Middle frontal gyrus (tissue), 1 donor: ENCODE data around the gene PCDHGA8.
"Not testable (repeated sequence)": the region's sequence is repeated elsewhere in the genome, so short reads cannot be mapped to it uniquely, and the experiment has no call there.

Source experiments
- DNase-seq: peaks from one replicate; pipeline ENCODE4 v3.0.0-alpha.2; 2015; ENCODE audit warnings: low spot score; ENCODE audit errors: extremely low spot score

The PCDHGA8 gene

DNA sequence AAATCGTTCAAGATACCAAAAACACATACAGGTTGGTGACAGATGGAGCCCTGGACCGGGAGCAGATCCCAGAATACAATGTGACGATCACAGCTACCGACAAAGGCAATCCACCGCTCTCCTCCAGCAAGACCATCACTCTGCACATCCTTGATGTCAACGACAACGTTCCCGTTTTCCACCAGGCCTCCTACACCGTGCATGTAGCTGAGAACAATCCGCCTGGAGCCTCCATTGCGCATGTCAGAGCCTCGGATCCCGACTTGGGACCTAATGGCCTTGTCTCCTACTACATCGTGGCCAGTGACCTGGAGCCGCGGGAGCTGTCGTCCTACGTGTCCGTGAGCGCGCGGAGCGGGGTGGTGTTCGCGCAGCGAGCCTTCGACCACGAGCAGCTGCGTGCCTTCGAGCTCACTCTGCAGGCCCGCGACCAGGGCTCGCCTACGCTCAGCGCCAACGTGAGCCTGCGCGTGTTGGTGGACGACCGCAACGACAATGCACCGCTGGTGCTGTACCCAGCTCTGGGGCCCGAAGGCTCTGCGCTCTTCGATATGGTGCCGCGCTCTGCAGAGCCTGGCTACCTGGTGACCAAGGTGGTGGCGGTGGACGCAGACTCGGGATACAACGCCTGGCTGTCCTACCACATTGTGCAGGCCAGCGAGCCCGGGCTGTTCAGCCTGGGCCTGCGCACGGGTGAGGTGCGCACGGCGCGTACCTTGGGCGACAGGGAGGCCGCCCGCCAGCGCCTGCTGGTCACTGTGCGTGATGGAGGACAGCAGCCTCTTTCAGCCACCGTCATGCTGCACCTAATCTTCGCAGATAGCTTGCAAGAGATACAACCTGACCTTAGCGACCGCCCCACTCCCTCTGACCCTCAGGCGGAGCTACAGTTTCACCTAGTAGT, 20.6 kb upstream of the PCDHGA8 start:
- no peak for DNase-seq

DNA sequence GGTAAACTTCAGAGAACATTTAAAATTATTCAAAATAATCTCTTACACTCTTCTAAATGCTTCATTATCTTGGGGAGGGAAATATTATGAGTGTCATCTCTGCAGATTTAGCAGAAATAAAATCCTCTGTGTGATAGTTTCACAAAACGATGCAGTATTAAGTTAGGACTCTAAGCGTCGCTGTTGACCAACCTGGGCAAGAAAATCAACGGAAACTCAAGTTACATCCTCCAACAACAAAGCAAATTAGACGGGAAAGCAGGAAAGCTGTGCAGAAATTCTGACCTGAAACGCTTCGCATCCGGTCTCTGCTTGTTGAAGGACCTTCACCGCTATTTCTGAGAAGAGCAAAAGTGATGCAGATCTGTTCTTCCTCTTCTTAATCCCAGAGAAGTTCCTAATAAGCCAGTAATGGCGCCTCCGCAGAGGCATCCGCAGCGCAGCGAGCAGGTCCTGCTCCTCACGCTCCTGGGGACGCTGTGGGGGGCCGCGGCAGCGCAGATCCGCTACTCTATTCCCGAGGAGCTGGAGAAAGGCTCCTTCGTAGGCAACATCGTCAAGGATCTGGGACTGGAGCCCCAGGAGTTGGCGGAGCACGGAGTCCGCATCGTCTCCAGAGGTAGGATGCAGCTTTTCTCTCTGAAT, 18.6 kb upstream of the PCDHGA8 start, which contains the start of gene PCDHGA6:
TSS of gene PCDHGA6 (plus strand) at position 219 of the 645 bp plus-strand sequence. CDS start at position 412, 193 bp downstream.
- no peak for DNase-seq

DNA sequence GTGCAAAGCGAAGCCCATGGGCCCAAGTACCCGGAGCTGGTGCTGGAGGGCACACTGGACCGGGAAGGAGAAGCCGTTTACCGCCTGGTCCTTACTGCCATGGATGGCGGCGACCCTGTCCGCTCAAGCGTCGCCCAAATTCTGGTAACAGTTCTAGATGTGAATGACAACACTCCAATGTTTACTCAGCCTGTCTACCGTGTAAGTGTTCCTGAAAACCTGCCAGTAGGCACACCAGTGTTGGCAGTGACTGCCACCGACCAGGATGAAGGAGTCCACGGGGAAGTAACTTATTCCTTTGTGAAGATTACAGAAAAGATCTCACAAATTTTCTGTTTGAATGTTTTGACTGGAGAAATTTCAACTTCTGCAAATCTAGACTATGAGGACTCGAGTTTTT, 17.8 kb upstream of the PCDHGA8 start:
- no peak for DNase-seq

DNA sequence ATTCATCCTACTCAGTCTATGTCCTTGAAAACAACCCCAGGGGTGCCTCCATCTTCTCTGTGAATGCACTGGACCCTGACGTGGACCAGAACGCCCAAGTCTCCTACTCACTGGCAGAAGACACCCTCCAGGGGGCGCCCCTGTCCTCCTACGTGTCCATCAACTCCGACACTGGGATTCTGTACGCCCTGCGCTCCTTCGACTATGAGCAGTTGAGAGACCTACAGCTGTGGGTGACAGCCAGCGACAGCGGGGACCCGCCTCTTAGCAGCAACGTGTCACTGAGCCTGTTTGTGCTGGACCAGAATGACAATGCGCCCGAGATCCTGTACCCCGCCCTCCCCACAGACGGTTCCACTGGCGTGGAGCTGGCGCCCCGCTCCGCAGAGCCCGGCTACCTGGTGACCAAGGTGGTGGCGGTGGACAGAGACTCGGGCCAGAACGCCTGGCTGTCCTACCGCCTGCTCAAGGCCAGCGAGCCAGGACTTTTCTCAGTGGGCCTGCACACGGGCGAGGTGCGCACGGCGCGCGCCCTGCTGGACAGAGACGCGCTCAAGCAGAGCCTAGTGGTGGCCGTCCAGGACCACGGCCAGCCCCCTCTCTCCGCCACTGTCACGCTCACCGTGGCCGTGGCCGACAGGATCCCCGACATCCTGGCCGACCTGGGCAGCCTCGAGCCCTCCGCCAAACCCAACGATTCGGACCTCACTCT, 16.8 kb upstream of the PCDHGA8 start:
- DNase-seq, result not testable (repeated sequence)

DNA sequence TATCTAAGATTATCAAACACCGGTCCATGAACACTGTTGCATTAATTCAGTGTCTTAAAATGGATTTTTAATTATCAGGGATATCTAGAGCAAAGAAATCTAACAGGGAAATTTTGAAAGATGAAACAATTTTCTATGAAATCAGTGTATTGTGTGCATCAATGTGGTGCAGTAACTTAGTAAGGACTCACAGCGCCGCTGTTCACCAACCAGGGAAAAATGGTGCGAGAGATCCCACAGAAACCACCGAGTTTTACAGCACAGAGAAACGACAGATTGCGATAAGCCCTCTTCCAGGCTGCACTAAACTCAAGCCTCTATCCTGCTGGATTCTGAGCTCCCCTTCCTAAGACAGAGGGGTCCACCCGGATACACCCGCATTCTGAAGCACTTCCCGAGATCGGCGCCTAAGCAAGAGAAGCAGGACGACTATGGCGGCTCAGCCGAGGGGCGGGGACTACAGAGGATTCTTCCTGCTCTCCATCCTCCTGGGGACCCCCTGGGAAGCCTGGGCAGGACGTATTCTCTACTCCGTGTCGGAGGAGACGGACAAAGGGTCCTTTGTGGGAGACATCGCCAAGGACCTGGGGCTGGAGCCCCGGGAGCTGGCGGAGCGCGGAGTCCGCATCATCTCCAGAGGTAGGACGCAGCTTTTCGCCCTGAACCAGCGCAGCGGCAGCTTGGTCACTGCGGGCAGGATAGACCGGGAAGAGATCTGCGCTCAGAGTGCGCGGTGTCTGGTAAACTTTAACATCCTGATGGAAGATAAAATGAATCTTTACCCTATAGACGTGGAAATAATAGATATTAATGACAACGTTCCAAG, 9.8 kb upstream of the PCDHGA8 start, which contains the start of gene PCDHGA7:
TSS of gene PCDHGA7 (plus strand) at position 274 of the 826 bp plus-strand sequence. CDS start at position 432, 158 bp downstream.
- DNase-seq, result no peak

DNA sequence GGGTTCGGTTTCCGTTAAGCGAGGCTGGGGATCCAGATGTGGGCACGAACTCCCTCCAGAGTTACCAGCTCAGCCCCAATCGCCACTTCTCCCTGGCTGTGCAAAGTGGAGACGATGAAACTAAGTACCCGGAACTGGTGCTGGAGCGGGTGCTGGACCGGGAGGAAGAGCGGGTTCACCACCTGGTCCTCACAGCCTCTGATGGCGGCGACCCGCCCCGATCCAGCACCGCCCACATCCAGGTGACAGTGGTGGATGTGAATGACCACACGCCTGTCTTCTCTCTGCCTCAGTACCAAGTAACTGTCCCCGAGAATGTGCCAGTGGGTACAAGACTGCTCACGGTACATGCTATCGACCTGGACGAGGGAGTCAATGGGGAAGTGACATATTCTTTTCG, 9.1 kb upstream of the PCDHGA8 start:
- DNase-seq, result no peak

DNA sequence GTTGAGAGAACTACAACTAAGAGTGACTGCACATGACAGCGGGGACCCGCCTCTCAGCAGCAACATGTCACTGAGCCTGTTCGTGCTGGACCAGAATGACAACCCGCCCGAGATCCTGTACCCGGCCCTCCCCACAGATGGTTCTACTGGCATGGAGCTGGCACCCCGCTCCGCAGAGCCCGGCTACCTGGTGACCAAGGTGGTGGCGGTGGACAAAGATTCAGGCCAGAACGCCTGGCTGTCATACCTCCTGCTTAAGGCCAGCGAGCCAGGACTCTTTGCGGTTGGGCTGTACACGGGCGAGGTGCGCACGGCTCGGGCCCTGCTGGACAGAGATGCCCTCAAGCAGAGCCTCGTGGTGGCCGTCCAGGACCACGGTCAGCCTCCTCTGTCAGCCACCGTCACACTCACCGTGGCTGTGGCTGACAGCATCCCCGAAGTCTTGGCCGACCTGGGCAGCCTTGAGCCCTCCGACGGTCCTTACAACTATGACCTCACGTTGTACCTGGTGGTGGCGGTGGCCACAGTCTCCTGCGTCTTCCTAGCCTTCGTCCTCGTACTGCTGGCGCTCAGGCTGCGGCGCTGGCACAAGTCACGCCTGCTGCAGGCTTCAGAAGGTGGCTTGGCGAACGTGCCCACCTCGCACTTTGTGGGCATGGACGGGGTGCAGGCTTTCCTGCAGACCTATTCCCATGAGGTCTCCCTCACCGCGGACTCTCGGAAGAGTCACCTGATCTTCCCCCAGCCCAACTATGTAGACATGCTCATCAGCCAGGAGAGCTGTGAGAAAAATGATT, 7.8 kb upstream of the PCDHGA8 start:
- no peak for DNase-seq

DNA sequence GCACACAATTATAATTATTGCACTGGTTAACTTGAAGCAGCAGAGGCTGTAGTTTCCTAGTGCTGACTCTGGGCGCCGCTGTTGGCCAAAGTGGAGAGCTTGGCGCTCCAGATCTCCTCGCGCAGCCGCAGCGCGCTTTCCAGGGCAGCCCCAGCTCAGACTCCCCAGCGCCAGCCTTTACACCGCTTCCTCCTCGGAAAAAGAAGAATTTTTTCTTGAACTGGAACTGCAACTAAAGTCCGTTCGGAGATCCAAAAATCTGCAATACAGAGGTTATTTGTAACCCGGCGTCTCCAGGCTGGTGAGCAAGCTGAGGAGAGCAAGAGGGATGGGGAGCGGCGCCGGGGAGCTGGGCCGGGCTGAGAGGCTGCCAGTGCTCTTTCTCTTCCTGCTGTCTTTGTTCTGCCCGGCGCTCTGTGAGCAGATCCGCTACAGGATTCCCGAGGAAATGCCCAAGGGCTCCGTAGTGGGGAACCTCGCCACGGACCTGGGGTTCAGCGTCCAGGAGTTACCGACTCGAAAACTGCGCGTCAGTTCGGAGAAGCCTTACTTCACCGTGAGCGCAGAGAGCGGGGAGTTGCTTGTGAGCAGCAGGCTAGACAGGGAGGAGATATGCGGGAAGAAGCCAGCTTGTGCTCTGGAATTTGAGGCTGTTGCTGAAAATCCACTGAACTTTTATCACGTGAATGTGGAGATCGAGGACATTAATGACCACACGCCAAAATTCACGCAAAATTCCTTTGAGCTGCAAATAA, 4.7 kb upstream of the PCDHGA8 start, which contains the start of gene PCDHGB4:
TSS of gene PCDHGB4 (plus strand) at position 142 of the 755 bp plus-strand sequence. CDS start at position 329, 187 bp downstream.
- not testable (repeated sequence) for DNase-seq

DNA sequence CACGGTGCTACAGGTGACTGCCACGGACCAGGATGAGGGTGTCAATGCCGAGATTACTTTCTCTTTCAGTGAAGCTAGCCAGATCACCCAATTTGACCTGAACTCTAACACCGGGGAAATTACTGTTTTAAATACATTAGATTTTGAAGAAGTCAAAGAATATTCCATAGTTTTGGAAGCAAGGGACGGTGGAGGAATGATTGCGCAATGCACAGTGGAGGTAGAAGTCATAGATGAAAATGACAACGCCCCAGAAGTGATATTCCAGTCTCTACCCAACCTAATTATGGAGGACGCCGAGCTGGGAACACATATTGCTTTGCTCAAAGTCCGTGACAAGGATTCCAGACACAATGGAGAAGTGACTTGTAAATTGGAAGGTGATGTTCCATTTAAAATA, 3.8 kb upstream of the PCDHGA8 start:
- DNase-seq, result no peak

DNA sequence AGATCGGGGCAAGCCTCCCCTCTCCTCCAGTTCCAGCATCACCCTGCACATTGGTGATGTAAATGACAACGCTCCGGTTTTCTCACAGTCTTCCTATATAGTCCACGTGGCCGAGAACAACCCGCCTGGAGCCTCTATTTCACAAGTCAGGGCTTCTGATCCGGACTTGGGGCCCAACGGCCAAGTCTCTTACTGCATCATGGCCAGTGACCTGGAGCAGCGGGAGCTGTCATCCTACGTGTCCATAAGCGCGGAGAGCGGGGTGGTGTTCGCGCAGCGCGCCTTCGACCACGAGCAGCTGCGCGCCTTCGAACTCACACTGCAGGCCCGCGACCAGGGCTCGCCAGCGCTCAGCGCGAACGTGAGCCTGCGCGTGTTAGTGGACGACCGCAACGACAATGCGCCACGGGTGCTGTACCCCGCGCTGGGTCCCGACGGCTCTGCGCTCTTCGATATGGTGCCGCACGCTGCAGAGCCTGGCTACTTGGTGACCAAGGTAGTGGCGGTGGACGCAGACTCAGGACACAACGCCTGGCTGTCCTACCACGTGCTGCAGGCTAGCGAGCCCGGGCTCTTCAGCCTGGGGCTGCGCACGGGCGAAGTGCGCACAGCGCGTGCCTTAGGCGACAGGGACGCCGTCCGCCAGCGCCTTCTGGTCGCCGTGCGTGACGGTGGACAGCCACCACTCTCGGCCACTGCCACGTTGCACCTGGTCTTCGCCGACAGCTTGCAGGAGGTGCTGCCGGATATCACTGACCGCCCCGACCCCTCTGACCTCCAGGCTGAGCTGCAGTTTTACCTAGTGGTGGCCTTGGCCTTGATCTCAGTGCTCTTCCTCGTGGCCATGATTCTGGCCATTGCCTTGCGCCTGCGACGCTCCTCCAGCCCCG, 3.0 kb upstream of the PCDHGA8 start:
- DNase-seq, result no peak

DNA sequence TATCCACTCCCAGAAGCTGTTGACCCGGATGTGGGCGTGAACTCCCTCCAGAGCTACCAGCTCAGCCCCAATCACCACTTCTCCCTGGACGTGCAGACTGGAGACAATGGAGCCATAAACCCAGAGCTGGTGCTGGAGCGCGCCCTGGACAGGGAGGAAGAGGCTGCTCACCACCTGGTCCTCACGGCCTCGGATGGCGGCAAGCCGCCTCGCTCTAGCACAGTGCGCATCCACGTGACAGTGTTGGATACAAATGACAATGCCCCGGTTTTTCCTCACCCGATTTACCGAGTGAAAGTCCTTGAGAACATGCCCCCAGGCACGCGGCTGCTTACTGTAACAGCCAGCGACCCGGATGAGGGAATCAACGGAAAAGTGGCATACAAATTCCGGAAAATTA, 834 bp downstream of the PCDHGA8 start:
- no peak for DNase-seq

DNA sequence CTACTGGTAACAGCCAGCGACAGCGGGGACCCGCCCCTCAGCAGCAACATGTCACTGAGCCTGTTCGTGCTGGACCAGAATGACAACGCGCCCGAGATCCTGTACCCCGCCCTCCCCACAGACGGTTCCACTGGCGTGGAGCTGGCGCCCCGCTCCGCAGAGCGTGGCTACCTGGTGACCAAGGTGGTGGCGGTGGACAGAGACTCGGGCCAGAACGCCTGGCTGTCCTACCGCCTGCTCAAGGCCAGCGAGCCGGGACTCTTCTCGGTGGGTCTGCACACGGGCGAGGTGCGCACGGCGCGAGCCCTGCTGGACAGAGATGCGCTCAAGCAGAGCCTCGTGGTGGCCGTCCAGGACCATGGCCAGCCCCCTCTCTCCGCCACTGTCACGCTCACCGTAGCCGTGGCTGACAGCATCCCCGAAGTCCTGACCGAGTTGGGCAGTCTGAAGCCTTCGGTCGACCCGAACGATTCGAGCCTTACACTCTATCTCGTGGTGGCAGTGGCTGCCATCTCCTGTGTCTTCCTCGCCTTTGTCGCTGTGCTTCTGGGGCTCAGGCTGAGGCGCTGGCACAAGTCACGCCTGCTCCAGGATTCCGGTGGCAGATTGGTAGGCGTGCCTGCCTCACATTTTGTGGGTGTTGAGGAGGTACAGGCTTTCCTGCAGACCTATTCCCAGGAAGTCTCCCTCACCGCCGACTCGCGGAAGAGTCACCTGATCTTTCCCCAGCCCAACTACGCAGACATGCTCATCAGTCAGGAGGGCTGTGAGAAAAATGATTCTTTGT, 2.2 kb downstream of the PCDHGA8 start:
- DNase-seq, result not testable (repeated sequence)

DNA sequence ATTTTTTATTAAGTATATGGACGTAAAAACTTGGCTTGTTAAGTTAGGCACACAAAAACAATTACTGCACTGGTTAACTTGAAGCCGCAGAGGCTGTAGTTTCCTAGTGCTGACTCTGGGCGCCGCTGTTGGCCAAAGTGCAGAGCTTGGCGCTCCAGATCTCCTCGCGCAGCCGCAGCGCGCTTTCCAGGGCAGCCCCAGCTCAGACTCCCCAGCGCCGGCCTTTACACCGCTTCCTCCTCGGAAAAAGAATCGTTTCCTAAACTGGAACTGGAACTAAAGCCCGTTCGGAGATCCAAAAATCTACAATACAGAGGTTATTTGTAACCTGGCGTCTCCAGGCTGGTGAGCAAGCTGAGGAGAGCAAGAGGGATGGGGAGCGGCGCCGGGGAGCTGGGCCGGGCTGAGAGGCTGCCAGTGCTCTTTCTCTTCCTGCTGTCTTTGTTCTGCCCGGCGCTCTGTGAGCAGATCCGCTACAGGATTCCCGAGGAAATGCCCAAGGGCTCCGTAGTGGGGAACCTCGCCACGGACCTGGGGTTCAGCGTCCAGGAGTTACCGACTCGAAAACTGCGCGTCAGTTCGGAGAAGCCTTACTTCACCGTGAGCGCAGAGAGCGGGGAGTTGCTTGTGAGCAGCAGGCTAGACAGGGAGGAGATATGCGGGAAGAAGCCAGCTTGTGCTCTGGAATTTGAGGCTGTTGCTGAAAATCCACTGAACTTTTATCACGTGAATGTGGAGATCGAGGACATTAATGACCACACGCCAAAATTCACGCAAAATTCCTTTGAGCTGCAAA, 5.5 kb downstream of the PCDHGA8 start, which contains the start of gene PCDHGB5:
TSS of gene PCDHGB5 (plus strand) at position 192 of the 796 bp plus-strand sequence. CDS start at position 373, 181 bp downstream.
- DNase-seq, result not testable (repeated sequence)

DNA sequence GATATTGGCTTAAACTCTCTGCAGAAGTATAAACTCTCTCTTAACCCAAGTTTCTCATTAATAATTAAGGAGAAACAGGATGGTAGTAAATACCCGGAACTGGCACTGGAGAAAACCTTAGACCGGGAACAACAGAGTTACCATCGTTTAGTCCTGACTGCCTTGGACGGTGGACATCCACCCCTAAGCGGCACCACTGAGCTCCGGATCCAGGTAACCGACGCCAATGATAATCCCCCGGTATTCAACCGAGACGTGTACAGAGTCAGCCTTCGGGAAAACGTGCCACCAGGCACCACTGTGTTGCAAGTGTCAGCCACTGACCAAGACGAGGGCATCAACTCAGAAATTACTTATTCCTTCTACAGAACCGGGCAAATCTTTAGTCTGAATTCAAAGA, 6.2 kb downstream of the PCDHGA8 start:
- no peak for DNase-seq

DNA sequence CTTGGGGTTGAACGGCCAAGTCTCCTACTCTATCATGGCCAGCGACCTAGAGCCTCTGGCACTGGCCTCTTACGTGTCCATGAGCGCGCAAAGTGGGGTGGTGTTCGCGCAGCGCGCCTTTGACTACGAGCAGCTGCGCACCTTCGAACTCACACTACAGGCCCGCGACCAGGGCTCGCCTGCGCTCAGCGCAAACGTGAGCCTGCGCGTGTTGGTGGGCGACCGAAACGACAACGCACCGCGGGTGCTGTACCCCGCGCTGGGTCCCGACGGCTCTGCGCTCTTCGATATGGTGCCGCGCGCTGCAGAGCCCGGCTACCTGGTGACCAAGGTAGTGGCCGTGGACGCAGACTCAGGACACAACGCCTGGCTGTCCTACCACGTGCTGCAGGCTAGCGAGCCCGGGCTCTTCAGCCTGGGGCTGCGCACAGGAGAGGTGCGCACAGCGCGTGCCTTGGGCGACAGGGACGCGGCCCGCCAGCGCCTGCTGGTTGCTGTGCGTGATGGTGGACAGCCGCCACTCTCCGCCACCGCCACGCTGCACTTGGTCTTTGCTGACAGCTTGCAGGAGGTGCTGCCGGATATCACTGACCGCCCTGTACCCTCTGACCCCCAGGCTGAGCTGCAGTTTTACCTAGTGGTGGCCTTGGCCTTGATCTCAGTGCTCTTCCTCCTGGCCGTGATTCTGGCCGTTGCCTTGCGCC, 7.3 kb downstream of the PCDHGA8 start:
- DNase-seq, result no peak
